ENCODE data around the gene NEMP1. TPM values are rescaled to one million over a fixed set of nuclear protein-coding genes. Genes with fewer than 3 reads are reported as not detected.

Gene NEMP1
- polyA plus RNA-seq, 1 experiment, result 6.7 TPM

- ChIA-PET POLR2A (no interaction called here), CTCF (interaction anchor here (0.7 to 1.2 kb wide), 5 partner anchors 16 to 31 kb away, joined by 3 to 4 read pairs (median 3); partner anchors contain the start of gene MYO1A)
- no peak for DNase-seq (ENCODE audit: low read depth)
- Histone ChIP-seq H3K4me3 (ENCODE audit: low read depth, low read length) (no peak overlapping the region), H3K36me3 (ENCODE audit: control insufficient read depth, insufficient read depth, low read length) (no peaks in the 10 kb centered on the region), H3K27me3 (ENCODE audit: control insufficient read depth, insufficient read depth, low read length) (peaks cover 19% of the 10 kb centered on the region)
- no peak for TF ChIP-seq CTCF (IDR thresholded peaks at IDR 0.05; ENCODE audit: insufficient read depth, low read depth, low read length)
These were observed 46.8 kb downstream of the NEMP1 start for GRCh38 chr12:57031789-57032188.

GRCh38 chr12:57031138-57031725, 47.4 kb downstream of the NEMP1 start:
- CTCF ChIA-PET, result interaction anchor here (0.5 to 1.2 kb wide), 5 partner anchors 16 to 280 kb away, joined by 3 to 4 read pairs (median 3); partner anchors contain the start of gene MYO1A

DNA sequence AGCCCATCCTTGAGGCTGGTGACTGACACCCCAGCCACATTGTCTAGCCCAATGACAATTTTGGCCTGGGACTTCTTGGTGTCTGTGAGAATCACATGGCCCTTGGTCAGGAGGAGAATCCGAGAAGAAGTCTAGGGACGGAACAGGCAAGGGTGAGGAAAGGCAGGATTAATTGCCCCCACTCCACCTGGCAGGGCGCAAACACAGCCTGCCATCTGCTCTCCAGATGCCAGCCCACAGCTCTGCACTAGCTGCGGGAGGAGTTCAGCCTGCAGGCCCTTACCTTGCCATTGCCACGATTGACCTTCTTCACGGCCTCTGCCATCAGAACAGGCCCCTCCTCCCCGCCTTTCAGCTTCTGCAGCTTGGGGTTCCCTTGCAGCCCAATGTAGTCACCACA, 49.1 kb downstream of the NEMP1 start:
- no peaks in the 10 kb centered on the region for H3K36me3 ChIP-seq (ENCODE audit: control insufficient read depth, insufficient read depth, low read length)
- DNase-seq (ENCODE audit: low read depth), result no peak
- no peak for TF ChIP-seq CTCF (IDR thresholded peaks at IDR 0.05; ENCODE audit: insufficient read depth, low read depth, low read length)
- no peak overlapping the region for H3K4me3 ChIP-seq (ENCODE audit: low read depth, low read length)
- CTCF ChIA-PET, result interaction anchor here (1.6 to 5.1 kb wide), 2 partner anchors 14 to 21 kb away, joined by 3 to 32 read pairs; partner anchors contain the start of gene ZBTB39
- POLR2A ChIA-PET, result no interaction called here
- peaks cover 23% of the 10 kb centered on the region for H3K27me3 ChIP-seq (ENCODE audit: control insufficient read depth, insufficient read depth, low read length)

More at GRCh38 chr12:57031138-57031725, 47.4 kb downstream of the NEMP1 start:
- POLR2A ChIA-PET, result no interaction called here
- no peak for DNase-seq (ENCODE audit: low read depth)
- TF ChIP-seq CTCF (IDR thresholded peaks at IDR 0.05; ENCODE audit: insufficient read depth, low read depth, low read length), result no peak
- no peaks in the 10 kb centered on the region for H3K36me3 ChIP-seq (ENCODE audit: control insufficient read depth, insufficient read depth, low read length)
- H3K27me3 ChIP-seq (ENCODE audit: control insufficient read depth, insufficient read depth, low read length), result peaks cover 22% of the 10 kb centered on the region
- no peak overlapping the region for H3K4me3 ChIP-seq (ENCODE audit: low read depth, low read length)

DNA sequence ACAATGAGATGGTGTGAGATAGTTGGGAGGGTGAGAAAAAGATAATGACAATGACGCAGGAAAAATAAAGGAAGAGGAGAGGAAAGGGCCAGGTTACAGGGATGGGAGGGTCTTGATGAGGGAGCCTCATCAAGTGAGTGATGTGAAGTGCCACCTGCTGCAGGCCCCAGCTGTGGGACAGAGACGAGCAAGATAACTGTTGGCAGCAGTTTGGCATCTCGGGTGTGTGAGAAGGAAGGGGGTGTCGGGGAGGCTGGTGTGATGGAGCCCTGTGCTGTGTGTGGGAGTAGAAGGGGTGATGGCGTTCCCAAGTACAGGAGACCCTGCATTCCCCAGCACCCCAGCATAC, 50.8 kb downstream of the NEMP1 start:
- no peak for DNase-seq (ENCODE audit: low read depth)
- Histone ChIP-seq H3K27me3 (ENCODE audit: control insufficient read depth, insufficient read depth, low read length) (peaks cover 25% of the 10 kb centered on the region), H3K36me3 (ENCODE audit: control insufficient read depth, insufficient read depth, low read length) (no peaks in the 10 kb centered on the region), H3K4me3 (ENCODE audit: low read depth, low read length) (no peak overlapping the region)
- TF ChIP-seq CTCF (IDR thresholded peaks at IDR 0.05; ENCODE audit: insufficient read depth, low read depth, low read length), result no peak
- CTCF ChIA-PET, result interaction anchor here (1.1 to 5.1 kb wide), 6 partner anchors 13 to 42 kb away, joined by 3 to 32 read pairs (median 4); partner anchors contain the start of genes MYO1A and ZBTB39
- POLR2A ChIA-PET, result no interaction called here

DNA sequence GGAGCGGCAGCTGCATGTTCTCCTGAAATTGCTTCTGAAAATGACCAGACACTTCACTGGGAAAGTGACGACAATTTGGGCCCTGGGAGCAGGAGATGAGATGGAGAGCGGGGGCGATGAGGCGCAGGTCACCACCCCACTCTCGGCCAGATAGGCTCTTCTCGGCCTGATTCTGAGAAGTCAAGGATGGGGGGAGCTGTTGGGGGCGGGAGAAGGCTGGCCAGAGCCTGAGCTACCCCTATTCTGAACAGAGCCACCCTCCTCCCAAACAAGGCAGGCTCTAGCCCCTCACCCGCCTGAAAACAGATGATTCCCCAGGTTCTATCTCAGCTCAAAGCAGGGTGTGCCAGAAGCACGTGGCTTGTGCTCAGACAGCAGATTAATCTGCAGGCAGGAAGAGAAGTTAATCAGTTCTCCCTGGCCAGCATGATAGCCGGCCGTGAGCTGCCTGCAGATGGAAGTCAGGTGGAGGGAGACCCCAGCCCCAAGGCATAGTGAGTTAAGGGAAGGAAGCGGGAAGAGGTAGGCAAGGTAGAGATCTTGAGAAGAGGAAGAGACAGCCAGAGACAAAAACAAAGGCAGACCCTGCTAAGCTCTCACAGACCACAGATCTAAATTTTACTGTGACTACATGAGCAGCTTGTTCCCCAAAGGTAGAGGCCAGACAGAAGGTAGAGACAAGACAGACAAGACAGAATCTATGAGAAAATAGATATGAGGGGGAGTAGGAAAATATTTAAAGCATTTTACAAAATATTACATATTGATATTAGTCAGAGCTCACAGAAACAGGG, 51.4 kb downstream of the NEMP1 start:
- Histone ChIP-seq H3K27me3 (ENCODE audit: control insufficient read depth, insufficient read depth, low read length) (peaks cover 25% of the 10 kb centered on the region), H3K4me3 (ENCODE audit: low read depth, low read length) (no peak overlapping the region), H3K36me3 (ENCODE audit: control insufficient read depth, insufficient read depth, low read length) (no peaks in the 10 kb centered on the region)
- no peak for DNase-seq (ENCODE audit: low read depth)
- ChIA-PET CTCF (interaction anchor here (0.6 to 5.1 kb wide), 12 partner anchors 12 to 42 kb away, joined by 3 to 32 read pairs (median 4); partner anchors contain the start of genes MYO1A and ZBTB39), POLR2A (no interaction called here)
- no peak for TF ChIP-seq CTCF (IDR thresholded peaks at IDR 0.05; ENCODE audit: insufficient read depth, low read depth, low read length)
